DOHH2 (cell line): ENCODE measurements around the gene ACOT6.

Experiments used
- CTCF ChIP-seq: fragments of 200-600 bp; sonication (generic); IDR thresholded peaks from one replicate; pipeline ENCODE4 v1.5.1; 2014; ENCODE audit warnings: antibody characterized with exemption, mild to moderate bottlenecking, low read depth, low read length; ENCODE audit not compliant: poor library complexity, severe bottlenecking
- EZH2phosphoT487 ChIP-seq: fragments of 200-600 bp; sonication (generic); IDR thresholded peaks from 2 replicates; pipeline ENCODE4 v1.6.1; 2017; ENCODE audit warnings: borderline replicate concordance, mild to moderate bottlenecking, antibody characterized with exemption, low read length, moderate library complexity, mixed read lengths

- TF ChIP-seq CTCF (no peak), EZH2phosphoT487 (no peak)
These were observed 23.6 kb upstream of the ACOT6 start for GRCh38 chr14:73588695-73589094.
